ENCODE data around the gene ABCB11. TPM values are rescaled to one million over a fixed set of nuclear protein-coding genes. Genes with fewer than 3 reads are reported as not detected.

The ABCB11 gene
- total RNA-seq, 1 donor from 2014 or later = not detected

GRCh38 chr2:168998609-168999211 lies 32.4 kb downstream of the ABCB11 start:
- H3K27me3 Mint-ChIP-seq (ENCODE audit: unreplicated experiment) = peaks cover 3% of the 10 kb centered on the region
- no peak overlapping the region for H3K4me3 Mint-ChIP-seq (ENCODE audit: unreplicated experiment)
- no peaks in the 10 kb centered on the region for H3K9me3 Mint-ChIP-seq (ENCODE audit: unreplicated experiment)
- DNase-seq = no peak
- no peaks in the 10 kb centered on the region for H3K4me1 Mint-ChIP-seq (ENCODE audit: low read depth, unreplicated experiment)
- H3K27ac Mint-ChIP-seq (ENCODE audit: unreplicated experiment) = no peak overlapping the region
- H3K36me3 Mint-ChIP-seq (ENCODE audit: unreplicated experiment) = no peaks in the 10 kb centered on the region
- no peak for TF ChIP-seq CTCF (IDR thresholded peaks at IDR 0.05; ENCODE audit: partially characterized antibody, unreplicated experiment)

- peaks cover 3% of the 10 kb centered on the region for H3K27me3 Mint-ChIP-seq (ENCODE audit: unreplicated experiment)
- no peaks in the 10 kb centered on the region for H3K36me3 Mint-ChIP-seq (ENCODE audit: unreplicated experiment)
- H3K9me3 Mint-ChIP-seq (ENCODE audit: unreplicated experiment) = no peaks in the 10 kb centered on the region
- no peak for DNase-seq
- no peaks in the 10 kb centered on the region for H3K4me1 Mint-ChIP-seq (ENCODE audit: low read depth, unreplicated experiment)
- no peak overlapping the region for H3K27ac Mint-ChIP-seq (ENCODE audit: unreplicated experiment)
- H3K4me3 Mint-ChIP-seq (ENCODE audit: unreplicated experiment) = no peak overlapping the region
- TF ChIP-seq CTCF (IDR thresholded peaks at IDR 0.05; ENCODE audit: partially characterized antibody, unreplicated experiment) = no peak
Observed at GRCh38 chr2:168997794-168998193, 33.3 kb downstream of the ABCB11 start.

GRCh38 chr2:168997118-168997521 lies 34.0 kb downstream of the ABCB11 start:
- Mint-ChIP-seq H3K27me3 (ENCODE audit: unreplicated experiment) (peaks cover 3% of the 10 kb centered on the region), H3K9me3 (ENCODE audit: unreplicated experiment) (no peaks in the 10 kb centered on the region), H3K4me1 (ENCODE audit: low read depth, unreplicated experiment) (no peaks in the 10 kb centered on the region), H3K4me3 (ENCODE audit: unreplicated experiment) (no peak overlapping the region), H3K27ac (ENCODE audit: unreplicated experiment) (no peak overlapping the region), H3K36me3 (ENCODE audit: unreplicated experiment) (no peaks in the 10 kb centered on the region)
- no peak for TF ChIP-seq CTCF (IDR thresholded peaks at IDR 0.05; ENCODE audit: partially characterized antibody, unreplicated experiment)
- DNase-seq = no peak

GRCh38 chr2:168995744-168996143 lies 35.4 kb downstream of the ABCB11 start:
- DNase-seq = no peak
- H3K4me1 Mint-ChIP-seq (ENCODE audit: low read depth, unreplicated experiment) = no peaks in the 10 kb centered on the region
- no peaks in the 10 kb centered on the region for H3K9me3 Mint-ChIP-seq (ENCODE audit: unreplicated experiment)
- H3K4me3 Mint-ChIP-seq (ENCODE audit: unreplicated experiment) = no peak overlapping the region
- peaks cover 3% of the 10 kb centered on the region for H3K27me3 Mint-ChIP-seq (ENCODE audit: unreplicated experiment)
- H3K27ac Mint-ChIP-seq (ENCODE audit: unreplicated experiment) = no peak overlapping the region
- TF ChIP-seq CTCF (IDR thresholded peaks at IDR 0.05; ENCODE audit: partially characterized antibody, unreplicated experiment) = no peak
- no peaks in the 10 kb centered on the region for H3K36me3 Mint-ChIP-seq (ENCODE audit: unreplicated experiment)

GRCh38 chr2:168993538-168993937 lies 37.6 kb downstream of the ABCB11 start:
- Mint-ChIP-seq H3K27me3 (ENCODE audit: unreplicated experiment) (peaks cover 3% of the 10 kb centered on the region), H3K9me3 (ENCODE audit: unreplicated experiment) (no peaks in the 10 kb centered on the region), H3K36me3 (ENCODE audit: unreplicated experiment) (no peaks in the 10 kb centered on the region), H3K4me3 (ENCODE audit: unreplicated experiment) (no peak overlapping the region), H3K4me1 (ENCODE audit: low read depth, unreplicated experiment) (no peaks in the 10 kb centered on the region), H3K27ac (ENCODE audit: unreplicated experiment) (no peak overlapping the region)
- no peak for TF ChIP-seq CTCF (IDR thresholded peaks at IDR 0.05; ENCODE audit: partially characterized antibody, unreplicated experiment)
- DNase-seq = no peak
